WERI-Rb-1 (cell line): Measurements from ENCODE around the gene TNFRSF12A.

Source experiments
- DNase-seq: peaks from one replicate; pipeline ENCODE4 v3.0.0-alpha.2; 2020
- H3K27ac ChIP-seq: fragments of 250-450 bp; sonication (Bioruptor Pico); 2 replicates; pipeline ENCODE4 v1.5.1; 2020; ENCODE audit warnings: mild to moderate bottlenecking, moderate library complexity
- H3K27me3 ChIP-seq: fragments of 250-450 bp; sonication (Bioruptor Pico); 2 replicates; pipeline ENCODE4 v1.5.1; 2021; ENCODE audit warnings: mild to moderate bottlenecking, low read depth, moderate library complexity; ENCODE audit not compliant: insufficient read depth, severe bottlenecking
- H3K36me3 ChIP-seq: fragments of 250-450 bp; sonication (Bioruptor Pico); 2 replicates; pipeline ENCODE4 v1.5.1; 2020; ENCODE audit warnings: mild to moderate bottlenecking, moderate library complexity
- H3K4me3 ChIP-seq: 2 replicates; pipeline ENCODE4 v1.5.1; 2011; ENCODE audit warnings: low read depth, mild to moderate bottlenecking, control low read depth, low read length
- H3K9me3 ChIP-seq: fragments of 250-450 bp; sonication (Bioruptor Pico); 2 replicates; pipeline ENCODE4 v1.5.1; 2021; ENCODE audit warnings: mild to moderate bottlenecking, moderate library complexity; ENCODE audit not compliant: severe bottlenecking
- CTCF ChIP-seq: IDR thresholded peaks from 2 replicates; pipeline ENCODE4 v1.5.1; 2011; ENCODE audit warnings: low read depth, mild to moderate bottlenecking, control low read depth, inconsistent platforms, low read length

Gene TNFRSF12A

GRCh38 chr16:3042376-3042775, 22.2 kb downstream of the TNFRSF12A start:
- H3K36me3 ChIP-seq, result no peaks in the 10 kb centered on the region
- no peak for DNase-seq
- no peak for TF ChIP-seq CTCF
- peaks cover 5% of the 10 kb centered on the region for H3K9me3 ChIP-seq
- no peak overlapping the region for H3K27ac ChIP-seq
- peaks cover 74% of the 10 kb centered on the region for H3K27me3 ChIP-seq
- no peak overlapping the region for H3K4me3 ChIP-seq

- H3K9me3 ChIP-seq, result peaks cover under 1% of the 10 kb centered on the region
- H3K27ac ChIP-seq, result no peak overlapping the region
- DNase-seq, result no peak
- H3K36me3 ChIP-seq, result no peaks in the 10 kb centered on the region
- peaks cover 70% of the 10 kb centered on the region for H3K27me3 ChIP-seq
- no peak overlapping the region for H3K4me3 ChIP-seq
- TF ChIP-seq CTCF, result no peak
Observed at GRCh38 chr16:3044708-3045107, 24.5 kb downstream of the TNFRSF12A start.

GRCh38 chr16:3045758-3046640, 25.8 kb downstream of the TNFRSF12A start, which contains the start of gene MMP25:
Gene MMP25 (plus strand): TSS chr16:3046561. CDS start chr16:3046918, 357 bp downstream.
- TF ChIP-seq CTCF, result no peak
- no peaks in the 10 kb centered on the region for H3K9me3 ChIP-seq
- H3K36me3 ChIP-seq, result no peaks in the 10 kb centered on the region
- H3K27me3 ChIP-seq, result peaks cover 67% of the 10 kb centered on the region
- peak within 1 kb of the TSS; percentile 36 for H3K4me3 ChIP-seq
- no peak within 1 kb of the TSS for H3K27ac ChIP-seq
- no peak for DNase-seq

- Histone ChIP-seq H3K4me3 (no peak overlapping the region), H3K9me3 (no peaks in the 10 kb centered on the region), H3K27ac (no peak overlapping the region), H3K36me3 (no peaks in the 10 kb centered on the region), H3K27me3 (peaks cover 65% of the 10 kb centered on the region)
- no peak for TF ChIP-seq CTCF
- no peak for DNase-seq
Observed at GRCh38 chr16:3046641-3047386, 26.6 kb downstream of the TNFRSF12A start.

- H3K27me3 ChIP-seq, result peaks cover 65% of the 10 kb centered on the region
- H3K9me3 ChIP-seq, result no peaks in the 10 kb centered on the region
- DNase-seq, result no peak
- no peaks in the 10 kb centered on the region for H3K36me3 ChIP-seq
- TF ChIP-seq CTCF, result no peak
- H3K27ac ChIP-seq, result no peak overlapping the region
- H3K4me3 ChIP-seq, result no peak overlapping the region
Observed at GRCh38 chr16:3047387-3047720, 27.2 kb downstream of the TNFRSF12A start.
